Mucosa of descending colon (tissue), 3 donors: ENCODE data around the gene WDR38. TPM values are rescaled to one million over a fixed set of nuclear protein-coding genes. Genes with fewer than 3 reads are reported as not detected.
A peak's percentile ranks its signal among the peaks of the same experiment; 100 is the strongest.

Source experiments
- ATAC-seq: fragments of 200-7000 bp; cut with Tn5 transposase; one replicate; pipeline ENCODE4 v1.9.1; 2020; ENCODE audit warnings: mild to moderate bottlenecking, moderate library complexity
- DNase-seq, 3 donors: peaks; one replicate each; pipeline ENCODE4 v3.0.0-alpha.2; 2020
- H3K36me3 ChIP-seq: fragments of 200-600 bp; one replicate; pipeline ENCODE4 v1.8.0; 2021; ENCODE audit warnings: low read depth, mild to moderate bottlenecking
- H3K4me1 ChIP-seq: fragments of 200-600 bp; one replicate; pipeline ENCODE4 v1.8.0; 2021; ENCODE audit warnings: low read depth, mild to moderate bottlenecking
- H3K4me3 ChIP-seq: fragments of 200-600 bp; one replicate; pipeline ENCODE4 v1.8.0; 2021; ENCODE audit warnings: mild to moderate bottlenecking
- H3K9me3 ChIP-seq: fragments of 200-600 bp; one replicate; pipeline ENCODE4 v1.8.0; 2021; ENCODE audit warnings: mild to moderate bottlenecking
- intact Hi-C, 2 donors: fragments of 100-400 bp; cut with DNase I in 1 of 2; cut with micrococcal nuclease in 1 of 2; formaldehyde crosslinking; loops; one replicate each; pipeline versions ENCODE4 v1.11.0 to v1.11.1; 2022; cut with DNase I, micrococcal nuclease
- total RNA-seq, 3 donors: library from RNA; stranded (reverse); fragmentation: NEBNext Ultra II Directional in 2 of 3; extraction: Animal tissue kit (Norgen Biotek cat#: 25700) in 2 of 3; gene quantifications; one replicate each; pipeline versions ENCODE4 v1.2.1 to v1.2.4, GENCODE V29; 2021 to 2023
- TF ChIP-seq, protein P1 (sequence below): fragments of 200-600 bp; IDR thresholded peaks from one replicate; pipeline ENCODE4 v1.8.0; 2022; ENCODE audit warnings: antibody characterized with exemption, mild to moderate bottlenecking
- donor health status: DM: no; HTN: no; CAD: no; lungs with moderate emphysema.
- donor health status: DM: no; HTN: no; CAD: no.
- donor health status: DM: no; HTN: yes; CAD: no.

The WDR38 gene
- total RNA-seq, 3 donors from 2014 or later, result not detected

DNA sequence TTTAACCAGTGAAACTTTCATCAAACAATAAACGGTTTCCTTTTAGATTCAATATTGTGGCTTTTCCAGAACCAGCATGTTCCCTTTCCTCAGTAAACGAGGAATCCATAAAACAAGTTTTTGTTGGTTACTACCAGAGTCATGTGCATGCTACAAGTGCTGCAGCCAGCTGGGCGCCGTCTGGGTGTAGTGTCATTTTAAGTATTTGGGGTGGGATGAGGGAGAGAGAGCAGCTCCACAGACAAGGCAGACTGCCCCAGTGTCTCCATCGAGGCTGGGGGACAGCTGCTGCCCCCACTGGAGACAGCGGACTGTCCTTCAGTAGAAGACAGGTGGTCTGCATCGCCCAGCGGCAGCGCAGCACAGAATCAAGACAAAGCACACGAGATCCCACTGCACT is 26.0 kb downstream of the WDR38 start:
- intact Hi-C loops, result no loop called here
- Histone ChIP-seq H3K4me3 (no peak overlapping the region), H3K4me1 (no peaks in the 10 kb centered on the region), H3K36me3 (peaks cover 9% of the 10 kb centered on the region), H3K9me3 (no peaks in the 10 kb centered on the region)
- DNase-seq (peak in 1 of 3 donors; percentile 43), ATAC-seq (no peak)
- TF ChIP-seq, protein P1, sequence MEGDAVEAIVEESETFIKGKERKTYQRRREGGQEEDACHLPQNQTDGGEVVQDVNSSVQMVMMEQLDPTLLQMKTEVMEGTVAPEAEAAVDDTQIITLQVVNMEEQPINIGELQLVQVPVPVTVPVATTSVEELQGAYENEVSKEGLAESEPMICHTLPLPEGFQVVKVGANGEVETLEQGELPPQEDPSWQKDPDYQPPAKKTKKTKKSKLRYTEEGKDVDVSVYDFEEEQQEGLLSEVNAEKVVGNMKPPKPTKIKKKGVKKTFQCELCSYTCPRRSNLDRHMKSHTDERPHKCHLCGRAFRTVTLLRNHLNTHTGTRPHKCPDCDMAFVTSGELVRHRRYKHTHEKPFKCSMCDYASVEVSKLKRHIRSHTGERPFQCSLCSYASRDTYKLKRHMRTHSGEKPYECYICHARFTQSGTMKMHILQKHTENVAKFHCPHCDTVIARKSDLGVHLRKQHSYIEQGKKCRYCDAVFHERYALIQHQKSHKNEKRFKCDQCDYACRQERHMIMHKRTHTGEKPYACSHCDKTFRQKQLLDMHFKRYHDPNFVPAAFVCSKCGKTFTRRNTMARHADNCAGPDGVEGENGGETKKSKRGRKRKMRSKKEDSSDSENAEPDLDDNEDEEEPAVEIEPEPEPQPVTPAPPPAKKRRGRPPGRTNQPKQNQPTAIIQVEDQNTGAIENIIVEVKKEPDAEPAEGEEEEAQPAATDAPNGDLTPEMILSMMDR, result no peak

DNA sequence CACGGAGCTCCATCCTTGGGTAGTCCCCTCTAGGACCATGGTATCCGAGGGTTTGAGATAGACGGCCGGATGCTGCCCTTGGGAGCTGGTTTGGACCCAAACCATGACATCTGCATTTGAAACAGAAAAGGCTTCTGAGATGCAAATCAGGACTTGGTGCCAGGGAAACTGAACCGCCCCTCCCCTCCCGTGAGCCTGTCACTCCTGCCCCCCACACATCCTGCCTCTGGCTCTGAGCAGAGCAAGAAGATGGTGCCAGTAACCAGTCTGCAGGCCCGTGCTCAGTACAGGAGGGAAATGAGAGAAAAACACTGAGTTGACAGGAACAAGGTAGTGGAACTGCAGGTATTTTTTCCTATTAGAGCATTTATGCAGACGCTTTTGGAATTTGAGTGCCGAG is 27.2 kb downstream of the WDR38 start:
- no peak for DNase-seq
- Histone ChIP-seq H3K4me1 (no peaks in the 10 kb centered on the region), H3K36me3 (peaks cover 9% of the 10 kb centered on the region), H3K4me3 (no peak overlapping the region), H3K9me3 (no peaks in the 10 kb centered on the region)
- ATAC-seq, result peak; percentile 21
- intact Hi-C loops, result no loop called here
- TF ChIP-seq, protein P1, result no peak

DNA sequence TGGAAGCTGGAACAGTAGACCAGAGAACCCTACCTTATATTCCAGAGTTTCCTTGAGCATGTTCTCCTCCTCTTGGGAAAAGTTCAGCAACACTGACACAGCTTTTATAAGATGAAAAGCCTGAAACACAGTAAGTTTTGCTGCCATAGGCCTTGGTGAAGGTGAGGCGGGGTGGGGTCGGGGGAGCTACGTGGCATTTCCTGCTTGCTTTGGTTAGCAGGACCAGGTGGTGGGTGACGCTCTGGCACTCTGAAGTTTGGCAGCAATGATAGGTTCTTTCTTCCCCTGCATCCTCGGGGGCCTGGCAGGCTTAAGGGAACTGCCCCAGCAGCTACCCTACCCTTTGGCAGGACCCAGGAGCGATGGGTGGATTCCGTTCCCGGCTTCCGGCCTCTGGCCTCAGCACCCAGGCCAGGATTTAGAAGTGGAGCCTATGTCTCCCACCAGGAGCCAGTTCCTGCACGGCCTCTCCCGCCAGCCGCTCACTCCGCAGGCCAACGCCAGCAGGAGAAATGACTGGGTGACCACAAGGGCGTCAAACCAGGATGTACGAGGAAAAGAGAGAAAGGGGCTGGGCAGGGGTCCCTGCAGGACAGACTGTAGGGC is 28.0 kb downstream of the WDR38 start:
- no peak overlapping the region for H3K4me3 ChIP-seq

DNA sequence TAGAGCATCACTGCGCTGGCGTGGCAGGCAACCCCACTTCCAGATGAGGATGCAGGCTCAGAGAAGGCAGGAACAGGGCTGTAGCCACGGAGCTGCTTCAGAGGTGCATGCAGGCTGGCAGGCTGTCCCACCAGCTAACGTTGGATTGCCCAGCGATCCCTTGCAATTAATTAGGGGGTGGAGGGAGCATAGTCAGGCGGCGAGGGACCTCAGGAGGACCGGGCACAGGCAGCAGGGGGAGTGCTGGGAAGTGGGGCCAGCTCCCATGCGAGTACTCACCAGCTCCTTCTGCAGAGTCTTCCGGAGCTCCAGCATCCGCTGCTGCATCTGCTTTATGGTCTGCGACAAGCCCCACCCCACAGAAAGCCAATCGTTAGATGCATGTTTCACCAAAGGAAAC is 29.0 kb downstream of the WDR38 start:
- intact Hi-C loops, result no loop called here
- DNase-seq, result no peak
- no peak for ATAC-seq
- no peaks in the 10 kb centered on the region for H3K9me3 ChIP-seq
- TF ChIP-seq, protein P1, result no peak
- H3K4me3 ChIP-seq, result no peak overlapping the region
- H3K4me1 ChIP-seq, result no peaks in the 10 kb centered on the region
- peaks cover 8% of the 10 kb centered on the region for H3K36me3 ChIP-seq

More for the DNA sequence above, 28.0 kb downstream of the WDR38 start:
- Histone ChIP-seq H3K4me1 (no peaks in the 10 kb centered on the region), H3K9me3 (no peaks in the 10 kb centered on the region), H3K36me3 (peaks cover 5% of the 10 kb centered on the region)
- TF ChIP-seq, protein P1, result no peak
- intact Hi-C loops, result no loop called here
- no peak for DNase-seq
- ATAC-seq, result no peak

DNA sequence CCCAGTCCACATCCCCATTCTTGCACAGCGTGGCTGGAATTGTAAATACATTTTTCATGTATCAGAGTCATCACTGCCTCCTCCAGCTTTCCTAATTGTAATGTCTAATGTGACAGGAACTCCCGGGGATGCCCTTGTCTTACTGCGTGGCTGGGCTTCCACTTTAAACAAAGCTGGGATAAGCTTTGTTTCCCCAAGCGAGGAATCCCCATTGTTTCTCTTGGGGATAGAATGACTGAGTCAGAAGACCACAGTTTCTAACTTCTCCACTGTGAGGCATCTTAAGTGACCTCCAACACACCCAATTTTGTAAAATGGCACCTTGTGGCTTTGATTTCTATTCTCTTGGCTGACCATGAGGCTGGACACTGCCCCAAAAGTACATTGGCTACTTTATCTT is 31.1 kb downstream of the WDR38 start:
- no peak for ATAC-seq
- TF ChIP-seq, protein P1, result no peak

DNA sequence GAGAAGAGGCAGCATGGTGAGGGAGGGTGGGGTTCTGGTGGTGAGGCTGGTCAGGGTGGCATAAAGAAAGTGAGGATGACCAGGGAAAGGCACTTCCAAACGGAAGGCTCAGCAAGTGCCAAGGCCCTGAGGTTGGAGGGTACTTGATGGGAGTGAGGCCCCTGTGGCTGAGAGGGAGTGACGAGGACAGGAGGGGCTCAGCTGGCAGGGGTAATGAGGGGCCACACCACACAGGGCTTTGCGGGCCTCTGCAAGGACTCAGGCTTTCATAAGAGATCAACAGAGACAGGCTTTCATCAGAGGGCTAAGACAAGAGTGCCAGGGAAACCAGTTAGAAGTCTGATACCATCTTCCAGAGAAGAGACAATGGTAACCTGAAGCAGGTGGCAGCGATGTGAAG is 32.3 kb downstream of the WDR38 start:
- Histone ChIP-seq H3K4me3 (no peak overlapping the region), H3K9me3 (no peaks in the 10 kb centered on the region), H3K36me3 (peaks cover 10% of the 10 kb centered on the region), H3K4me1 (no peaks in the 10 kb centered on the region)
- DNase-seq (no peak), ATAC-seq (no peak)
- intact Hi-C loops, result no loop called here
- TF ChIP-seq, protein P1, result no peak

More for the DNA sequence above, 31.1 kb downstream of the WDR38 start:
- Histone ChIP-seq H3K4me1 (no peaks in the 10 kb centered on the region), H3K4me3 (no peak overlapping the region), H3K9me3 (no peaks in the 10 kb centered on the region), H3K36me3 (peaks cover 11% of the 10 kb centered on the region)
- intact Hi-C loops, result no loop called here
- no peak for DNase-seq
